HCT116 (cell line): Measurements from ENCODE around the gene HS6ST1. TPM values are rescaled to one million over a fixed set of nuclear protein-coding genes. Genes with fewer than 3 reads are reported as not detected.

Experiments used
- ATAC-seq: fragments of 200-7000 bp; cut with Tn5 transposase; 2 replicates; pipeline ENCODE4 v1.9.1; 2020; ENCODE audit warnings: mild to moderate bottlenecking, moderate library complexity
- BruUV-seq: library from RNA; stranded (reverse); fragments of 400-500 nt; replicated peaks from 2 replicates; lab custom pipeline; 2021; lab: Mats Ljungman, UMichigan
- CTCF ChIA-PET: fragments of 300-600 bp; sonication (Branson Sonifier 250); formaldehyde crosslinking; loops from one replicate; lab custom pipeline; 2021; ENCODE audit warnings: antibody characterized with exemption; lab: Charles Lee
- POLR2A ChIA-PET: fragments of 300-600, 350-600 bp; sonication (Branson Sonifier 250); formaldehyde crosslinking; loops from one replicate; lab custom pipeline; 2021; ENCODE audit warnings: antibody characterized with exemption; lab: Charles Lee
- RAD21 ChIA-PET, 2 experiments: fragments of 300-600 bp; sonication (Branson Sonifier 250); formaldehyde crosslinking; loops; one replicate each; lab custom pipeline; 2023; ENCODE audit warnings: low total read pairs in 2 of 2; ENCODE audit not compliant: uncharacterized antibody in 2 of 2, unreplicated experiment in 2 of 2, low non-redundant PET in 1 of 2; lab: Charles Lee
- DNase-seq: peaks from one replicate; pipeline ENCODE4 v3.0.0-alpha.2; 2010; ENCODE audit warnings: low read depth, low spot score
- H2AFZ ChIP-seq: fragments of 200-600 bp; shearing (Covaris generic), sonication (generic); 2 replicates; pipeline ENCODE4 v1.6.1; 2017; ENCODE audit warnings: low read depth, mixed run types, mixed read lengths, antibody characterized with exemption, low read length; ENCODE audit not compliant: poor library complexity, severe bottlenecking
- H3K27ac ChIP-seq: 2 replicates; pipeline ENCODE4 v1.5.1; 2012; ENCODE audit warnings: low read depth, low read length
- H3K27me3 ChIP-seq: fragments of 200-600 bp; sonication (generic); 2 replicates; pipeline ENCODE4 v1.6.1; 2016; ENCODE audit warnings: mixed run types, low read length, mixed read lengths; ENCODE audit not compliant: insufficient read depth
- H3K36me3 ChIP-seq, 2 experiments: fragments of 200-500 bp in 1 of 2; fragments of 200-600 bp in 1 of 2; sonication (Bioruptor generic) in 1 of 2; sonication (generic) in 1 of 2; 2 replicates each; pipeline versions ENCODE4 v1.5.1 to v1.6.1; 2014 to 2016; ENCODE audit warnings: low read length in 2 of 2, inconsistent platforms in 1 of 2, mixed read lengths in 1 of 2, mixed run types in 1 of 2; ENCODE audit not compliant: insufficient read depth in 2 of 2, control insufficient read depth in 1 of 2
- H3K4me1 ChIP-seq, 2 experiments: fragments of 200-600 bp in 1 of 2; sonication (generic) in 1 of 2; 2 replicates each; pipeline versions ENCODE4 v1.5.1 to v1.6.1; 2012 to 2017; ENCODE audit warnings: low read length in 2 of 2, inconsistent platforms in 1 of 2, mild to moderate bottlenecking in 1 of 2, mixed read lengths in 1 of 2, mixed run types in 1 of 2, moderate library complexity in 1 of 2; ENCODE audit not compliant: insufficient read depth in 2 of 2, control insufficient read depth in 1 of 2
- H3K4me2 ChIP-seq: fragments of 200-600 bp; sonication (generic); 2 replicates; pipeline ENCODE4 v1.6.1; 2017; ENCODE audit warnings: mixed run types, low read length, mixed read lengths
- H3K4me3 ChIP-seq, 2 experiments: fragments of 200-600 bp in 1 of 2; sonication (generic) in 1 of 2; replicated peaks in 1 of 2; 2 replicates each; pipeline ENCODE4 v1.5.1; 2011 to 2016; ENCODE audit warnings: low read length in 2 of 2, control low read depth in 1 of 2, low read depth in 1 of 2, mild to moderate bottlenecking in 1 of 2, mixed read lengths in 1 of 2, mixed run types in 1 of 2
- H3K79me2 ChIP-seq: fragments of 200-600 bp; sonication (generic); 2 replicates; pipeline ENCODE4 v1.6.1; 2017; ENCODE audit warnings: mild to moderate bottlenecking, mixed run types, low read length, moderate library complexity, mixed read lengths; ENCODE audit not compliant: insufficient read depth
- H3K9ac ChIP-seq: fragments of 200-600 bp; sonication (generic); 2 replicates; pipeline ENCODE4 v1.6.1; 2016; ENCODE audit warnings: low read length, mixed read lengths
- H3K9me2 ChIP-seq: fragments of 200-600 bp; sonication (generic), shearing (Covaris generic); 2 replicates; pipeline ENCODE4 v1.6.1; 2017; ENCODE audit warnings: mixed run types, mild to moderate bottlenecking, moderate library complexity; ENCODE audit not compliant: insufficient read depth
- H3K9me3 ChIP-seq, 2 experiments: fragments of 200-500 bp in 1 of 2; fragments of 200-600 bp in 1 of 2; sonication (Bioruptor generic) in 1 of 2; sonication (generic) in 1 of 2; 2 replicates each; pipeline ENCODE4 v1.6.1; 2014 to 2017; ENCODE audit warnings: low read length in 2 of 2, mixed read lengths in 2 of 2, inconsistent platforms in 1 of 2, low read depth in 1 of 2, mild to moderate bottlenecking in 1 of 2, mixed run types in 1 of 2, moderate library complexity in 1 of 2; ENCODE audit not compliant: control insufficient read depth in 1 of 2, insufficient read depth in 1 of 2
- H4K20me1 ChIP-seq: fragments of 200-600 bp; sonication (generic), shearing (Covaris generic); 2 replicates; pipeline ENCODE4 v1.6.1; 2017; ENCODE audit warnings: mixed run types, mild to moderate bottlenecking, moderate library complexity; ENCODE audit not compliant: insufficient read depth
- CBX3 ChIP-seq: IDR thresholded peaks from 2 replicates; pipeline ENCODE4 v1.6.1; 2012; ENCODE audit warnings: low read depth
- EGR1 ChIP-seq: IDR thresholded peaks from 2 replicates; pipeline ENCODE4 v1.6.1; 2012; ENCODE audit warnings: low read depth
- ELF1 ChIP-seq: IDR thresholded peaks from 2 replicates; pipeline ENCODE4 v1.6.1; 2012; ENCODE audit warnings: low read depth, borderline replicate concordance
- FOSL1 ChIP-seq: IDR thresholded peaks from 2 replicates; pipeline ENCODE4 v1.6.1; 2012; ENCODE audit warnings: low read depth
- MAX ChIP-seq: IDR thresholded peaks from 2 replicates; pipeline ENCODE4 v1.6.1; 2012
- POLR2AphosphoS5 ChIP-seq: IDR thresholded peaks from 2 replicates; pipeline ENCODE4 v1.6.1; 2011; ENCODE audit warnings: mild to moderate bottlenecking, low read depth, low read length, moderate library complexity
- REST ChIP-seq: IDR thresholded peaks from 2 replicates; pipeline ENCODE4 v1.6.1; 2012; ENCODE audit warnings: low read depth
- SP1 ChIP-seq: IDR thresholded peaks from 2 replicates; pipeline ENCODE4 v1.6.1; 2012; ENCODE audit warnings: low read depth
- YY1 ChIP-seq: IDR thresholded peaks from 2 replicates; pipeline ENCODE4 v1.6.1; 2011; ENCODE audit warnings: low read length, low read depth, moderate library complexity, mild to moderate bottlenecking; ENCODE audit not compliant: insufficient replicate concordance; ENCODE audit errors: extremely low read depth
- ZNF274 ChIP-seq: fragments of 200-500 bp; sonication (Bioruptor generic); IDR thresholded peaks from 2 replicates; pipeline ENCODE4 v1.6.1; 2014; ENCODE audit warnings: mild to moderate bottlenecking, low read depth, low read length, inconsistent platforms
- intact Hi-C: fragments of 100-400 bp; cut with micrococcal nuclease; formaldehyde crosslinking; loops from 2 replicates; pipeline ENCODE4 v1.10.0; 2022
- total RNA-seq: library from RNA; stranded (reverse); gene quantifications from one replicate; pipeline ENCODE4 v1.2.1, GENCODE V29; 2021; ENCODE audit not compliant: unreplicated experiment

The HS6ST1 gene
- total RNA-seq, 1 experiment from 2014 or later: 35.0 TPM

GRCh38 chr2:128367601-128368359, 49.1 kb upstream of the HS6ST1 start:
- no peaks in the 10 kb centered on the region for H3K36me3 ChIP-seq
- H3K9me2 ChIP-seq: no peaks in the 10 kb centered on the region
- CTCF ChIA-PET: no interaction called here
- no peaks in the 10 kb centered on the region for H3K9me3 ChIP-seq
- no peak overlapping the region for H3K27ac ChIP-seq
- no peaks in the 10 kb centered on the region for H3K79me2 ChIP-seq
- TF ChIP-seq YY1 (no peak), REST (no peak), FOSL1 (no peak), POLR2AphosphoS5 (no peak), ELF1 (no peak), MAX (no peak), ZNF274 (no peak), CBX3 (no peak), EGR1 (no peak), SP1 (no peak)
- BruUV-seq: no TSS peak
- POLR2A ChIA-PET: no interaction called here
- no peak overlapping the region for H3K4me2 ChIP-seq
- intact Hi-C loops: no loop called here
- RAD21 ChIA-PET: no interaction called here
- H3K4me3 ChIP-seq: no peak overlapping the region
- no peak for ATAC-seq
- H3K9ac ChIP-seq: no peak overlapping the region
- H3K27me3 ChIP-seq: no peaks in the 10 kb centered on the region
- no peaks in the 10 kb centered on the region for H4K20me1 ChIP-seq
- no peak overlapping the region for H2AFZ ChIP-seq
- H3K4me1 ChIP-seq: peaks cover 3% of the 10 kb centered on the region in 2 experiments; a peak in 3 of 4 replicates
- DNase-seq: no peak
